Stimulated activated CD4-positive, alpha-beta T cell treated with anti-CD3 and anti-CD28 coated beads, Interleukin-12 subunit alpha, Interleukin-12 subunit beta, amount 100 ng/mL, for 48 hours (primary cell): ENCODE results near the gene MACROH2A2.

Source experiments
- DNase-seq, 3 donors: peaks; one replicate each; pipeline ENCODE4 v3.0.0-alpha.2; 2020; ENCODE audit warnings: low read depth in 2 of 3, low spot score in 1 of 3

The MACROH2A2 gene

GRCh38 chr10:70125918-70126552 is 73.4 kb downstream of the MACROH2A2 start:
- DNase-seq, result no peak

GRCh38 chr10:70126700-70127395 is 74.2 kb downstream of the MACROH2A2 start:
- DNase-seq, result no peak

GRCh38 chr10:70130878-70131559 is 78.4 kb downstream of the MACROH2A2 start:
- DNase-seq, result no peak

- DNase-seq, result no peak
Observed at GRCh38 chr10:70131560-70131937, 78.9 kb downstream of the MACROH2A2 start.

- peak in 2 of 3 donors; percentile 4 to 28 for DNase-seq
Observed at GRCh38 chr10:70132098-70133029, 79.7 kb downstream of the MACROH2A2 start, which contains the start of gene AIFM2. AIFM2 (minus strand) TSS chr10:70132825; CDS start chr10:70124084, 8,741 bp downstream.

GRCh38 chr10:70135046-70135445 is 82.4 kb downstream of the MACROH2A2 start:
- DNase-seq, result no peak

- no peak for DNase-seq
Observed at GRCh38 chr10:70135684-70136083, 83.0 kb downstream of the MACROH2A2 start.

- DNase-seq, result no peak
Observed at GRCh38 chr10:70137135-70137534, 84.5 kb downstream of the MACROH2A2 start.

GRCh38 chr10:70137927-70138883 is 85.6 kb downstream of the MACROH2A2 start:
- DNase-seq, result no peak

- DNase-seq, result no peak
Observed at GRCh38 chr10:70139151-70139996, 86.7 kb downstream of the MACROH2A2 start.

GRCh38 chr10:70139997-70140250 is 87.3 kb downstream of the MACROH2A2 start:
- DNase-seq, result no peak

- DNase-seq, result no peak
Observed at GRCh38 chr10:70140297-70140696, 87.7 kb downstream of the MACROH2A2 start.

GRCh38 chr10:70142555-70142954 is 89.9 kb downstream of the MACROH2A2 start:
- no peak for DNase-seq

GRCh38 chr10:70144372-70145110 is 91.9 kb downstream of the MACROH2A2 start:
- no peak for DNase-seq

GRCh38 chr10:70145166-70145665 is 92.6 kb downstream of the MACROH2A2 start:
- no peak for DNase-seq

- DNase-seq, result peak in 2 of 3 donors; percentile 53 to 62
Observed at GRCh38 chr10:70145666-70146488, 93.2 kb downstream of the MACROH2A2 start.

GRCh38 chr10:70146489-70147258 is 94.0 kb downstream of the MACROH2A2 start, which contains the start of gene TYSND1:
TYSND1 (minus strand) TSS chr10:70146700; CDS start chr10:70146586, 114 bp downstream.
- peak; percentile 90 to 91 (median 90) for DNase-seq
